ENCODE results near the gene NOX3.

DNA sequence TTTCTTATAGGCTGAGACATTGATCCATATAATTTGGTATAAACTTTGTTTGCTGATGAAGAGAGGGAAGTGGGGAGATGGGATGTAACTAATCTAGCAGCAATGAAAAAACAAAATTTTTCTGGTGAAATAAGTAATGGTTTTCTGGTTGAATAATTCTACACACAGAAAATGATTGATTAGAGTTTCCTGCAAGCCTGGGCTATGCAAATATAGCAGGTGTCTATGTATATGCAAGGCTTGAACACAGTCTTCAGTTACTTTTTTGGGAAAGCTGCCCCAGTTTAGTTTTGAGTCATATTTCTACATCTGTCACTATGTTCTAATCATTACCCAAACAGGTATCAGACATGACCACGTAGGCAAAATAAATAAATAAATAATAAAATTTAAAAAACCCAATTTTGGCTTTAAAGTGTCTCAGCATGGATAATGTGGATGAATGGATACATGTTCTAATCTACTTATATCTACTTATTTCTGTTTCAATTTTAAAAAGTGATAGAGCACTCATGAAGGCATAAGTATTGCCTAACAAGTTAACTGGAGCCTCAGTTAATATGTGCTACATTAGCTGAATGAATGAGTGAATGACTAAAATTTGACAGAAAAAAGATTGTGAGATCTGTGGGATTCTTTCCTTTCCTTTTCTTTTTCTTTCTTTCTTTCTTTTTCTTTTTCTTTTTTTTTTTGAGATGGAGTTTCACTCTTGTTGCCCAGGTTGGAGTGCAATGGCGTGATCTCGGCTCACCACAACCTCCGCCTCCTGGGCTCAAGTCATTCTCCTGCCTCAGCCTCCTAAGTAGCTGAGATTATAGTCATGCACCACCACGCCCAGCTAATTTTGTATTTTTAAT lies 104.1 kb downstream of the NOX3 start:
- no peak for TF ChIP-seq POLR2A (IDR thresholded peaks at IDR 0.05)
- TF ChIP-seq, protein P1, sequence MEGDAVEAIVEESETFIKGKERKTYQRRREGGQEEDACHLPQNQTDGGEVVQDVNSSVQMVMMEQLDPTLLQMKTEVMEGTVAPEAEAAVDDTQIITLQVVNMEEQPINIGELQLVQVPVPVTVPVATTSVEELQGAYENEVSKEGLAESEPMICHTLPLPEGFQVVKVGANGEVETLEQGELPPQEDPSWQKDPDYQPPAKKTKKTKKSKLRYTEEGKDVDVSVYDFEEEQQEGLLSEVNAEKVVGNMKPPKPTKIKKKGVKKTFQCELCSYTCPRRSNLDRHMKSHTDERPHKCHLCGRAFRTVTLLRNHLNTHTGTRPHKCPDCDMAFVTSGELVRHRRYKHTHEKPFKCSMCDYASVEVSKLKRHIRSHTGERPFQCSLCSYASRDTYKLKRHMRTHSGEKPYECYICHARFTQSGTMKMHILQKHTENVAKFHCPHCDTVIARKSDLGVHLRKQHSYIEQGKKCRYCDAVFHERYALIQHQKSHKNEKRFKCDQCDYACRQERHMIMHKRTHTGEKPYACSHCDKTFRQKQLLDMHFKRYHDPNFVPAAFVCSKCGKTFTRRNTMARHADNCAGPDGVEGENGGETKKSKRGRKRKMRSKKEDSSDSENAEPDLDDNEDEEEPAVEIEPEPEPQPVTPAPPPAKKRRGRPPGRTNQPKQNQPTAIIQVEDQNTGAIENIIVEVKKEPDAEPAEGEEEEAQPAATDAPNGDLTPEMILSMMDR (IDR thresholded peaks at IDR 0.05), result no peak
